ENCODE measurements around the gene MAPK11. TPM values are rescaled to one million over a fixed set of nuclear protein-coding genes. Genes with fewer than 3 reads are reported as not detected.

The MAPK11 gene
- total RNA-seq, 1 experiment from 2014 or later, result 7.6 TPM

- H4K20me1 ChIP-seq (ENCODE audit: low read length), result no peaks in the 10 kb centered on the region
- H3K4me3 ChIP-seq (ENCODE audit: low read length), result no peak overlapping the region
- H3K36me3 ChIP-seq (ENCODE audit: low read depth, low read length), result no peaks in the 10 kb centered on the region; the same call in 1 of the 2 replicates
- no peak for DNase-seq
- ChIA-PET CTCF (no interaction called here), POLR2A (ENCODE audit: unreplicated experiment) (no interaction called here)
- no peak for TF ChIP-seq EZH2 (IDR thresholded peaks at IDR 0.05; ENCODE audit: low read length, unreplicated experiment)
- H3K9me2 ChIP-seq (replicated peaks; ENCODE audit: low read length), result no peaks in the 10 kb centered on the region
- no peaks in the 10 kb centered on the region for H3K9me3 ChIP-seq (ENCODE audit: low read length)
- intact Hi-C loops (cut with micrococcal nuclease), result no loop called here
- H3K4me2 ChIP-seq (ENCODE audit: low read length), result no peak overlapping the region
- no peaks in the 10 kb centered on the region for H3K4me1 ChIP-seq (ENCODE audit: insufficient read depth, low read length)
- no peaks in the 10 kb centered on the region for H3K27me3 ChIP-seq (ENCODE audit: low read length)
- no TSS peak for BruUV-seq (replicated peaks)
- no peak overlapping the region for H3K9ac ChIP-seq (ENCODE audit: low read length)
- H3K79me2 ChIP-seq (ENCODE audit: low read length), result no peaks in the 10 kb centered on the region
- no peaks in the 10 kb centered on the region for H3F3A ChIP-seq (ENCODE audit: low read length, unreplicated experiment)
- H3K27ac ChIP-seq (ENCODE audit: low read length), result no peak overlapping the region
- no peak for ATAC-seq
- no peak overlapping the region for H2AFZ ChIP-seq (ENCODE audit: low read length)
Observed at GRCh38 chr22:50226063-50226874, 43.9 kb downstream of the MAPK11 start.

GRCh38 chr22:50225200-50225969, 44.8 kb downstream of the MAPK11 start:
- H3K79me2 ChIP-seq (ENCODE audit: low read length), result no peaks in the 10 kb centered on the region
- H3K9me2 ChIP-seq (replicated peaks; ENCODE audit: low read length), result no peaks in the 10 kb centered on the region
- ChIA-PET POLR2A (ENCODE audit: unreplicated experiment) (no interaction called here), CTCF (no interaction called here)
- TF ChIP-seq EZH2phosphoT487 (IDR thresholded peaks at IDR 0.05; ENCODE audit: borderline replicate concordance, low read length) (no peak), CTCF (conservative IDR thresholded peaks at IDR 0.05; ENCODE audit: low read depth, low read length) (no peak), EZH2 (IDR thresholded peaks at IDR 0.05; ENCODE audit: low read length, unreplicated experiment) (no peak)
- no peaks in the 10 kb centered on the region for H4K20me1 ChIP-seq (ENCODE audit: low read length)
- H3K9ac ChIP-seq (ENCODE audit: low read length), result no peak overlapping the region
- H3K27me3 ChIP-seq (ENCODE audit: low read length), result no peaks in the 10 kb centered on the region
- DNase-seq (no peak), ATAC-seq (no peak)
- intact Hi-C loops (cut with micrococcal nuclease), result no loop called here
- H3K4me1 ChIP-seq (ENCODE audit: insufficient read depth, low read length), result no peaks in the 10 kb centered on the region
- H2AFZ ChIP-seq (ENCODE audit: low read length), result no peak overlapping the region
- no peak overlapping the region for H3K27ac ChIP-seq (ENCODE audit: low read length)
- no peaks in the 10 kb centered on the region for H3K9me3 ChIP-seq (ENCODE audit: low read length)
- H3K4me3 ChIP-seq (ENCODE audit: low read length), result no peak overlapping the region
- H3K4me2 ChIP-seq (ENCODE audit: low read length), result no peak overlapping the region
- no TSS peak for BruUV-seq (replicated peaks)
- H3F3A ChIP-seq (ENCODE audit: low read length, unreplicated experiment), result no peaks in the 10 kb centered on the region
- H3K36me3 ChIP-seq (ENCODE audit: low read depth, low read length), result peaks cover 3% of the 10 kb centered on the region; the same call in 1 of the 2 replicates

- TF ChIP-seq CTCF (conservative IDR thresholded peaks at IDR 0.05; ENCODE audit: low read depth, low read length) (no peak), EZH2phosphoT487 (IDR thresholded peaks at IDR 0.05; ENCODE audit: borderline replicate concordance, low read length) (no peak)
- H3K4me1 ChIP-seq (ENCODE audit: insufficient read depth, low read length), result no peaks in the 10 kb centered on the region
- no peaks in the 10 kb centered on the region for H3K9me2 ChIP-seq (replicated peaks; ENCODE audit: low read length)
- POLR2A ChIA-PET (ENCODE audit: unreplicated experiment), result no interaction called here
- H3K79me2 ChIP-seq (ENCODE audit: low read length), result no peaks in the 10 kb centered on the region
- H3K4me3 ChIP-seq (ENCODE audit: low read length), result no peak overlapping the region
- CTCF ChIA-PET, result no interaction called here
- no peak overlapping the region for H3K4me2 ChIP-seq (ENCODE audit: low read length)
- H4K20me1 ChIP-seq (ENCODE audit: low read length), result no peaks in the 10 kb centered on the region
- peaks cover 3% of the 10 kb centered on the region; the same call in 1 of the 2 replicates for H3K36me3 ChIP-seq (ENCODE audit: low read depth, low read length)
- no peaks in the 10 kb centered on the region for H3F3A ChIP-seq (ENCODE audit: low read length, unreplicated experiment)
- no peak for ATAC-seq
- H3K27me3 ChIP-seq (ENCODE audit: low read length), result no peaks in the 10 kb centered on the region
- no peak for DNase-seq
- no peak overlapping the region for H3K27ac ChIP-seq (ENCODE audit: low read length)
- H3K9ac ChIP-seq (ENCODE audit: low read length), result no peak overlapping the region
- BruUV-seq (replicated peaks), result no TSS peak
- H3K9me3 ChIP-seq (ENCODE audit: low read length), result no peaks in the 10 kb centered on the region
- no peak overlapping the region for H2AFZ ChIP-seq (ENCODE audit: low read length)
- intact Hi-C loops (cut with micrococcal nuclease), result no loop called here
Observed at GRCh38 chr22:50224071-50224470, 46.1 kb downstream of the MAPK11 start.
